HUDEP-2 (cell line): ENCODE measurements around the gene ALK.

Source experiments
- DNase-seq, 76 experiments: peaks; one replicate each; lab custom pipeline; 2025; ENCODE audit not compliant: unreplicated experiment in 76 of 76; lab: John Stamatoyannopoulos, UW

Gene ALK

DNA sequence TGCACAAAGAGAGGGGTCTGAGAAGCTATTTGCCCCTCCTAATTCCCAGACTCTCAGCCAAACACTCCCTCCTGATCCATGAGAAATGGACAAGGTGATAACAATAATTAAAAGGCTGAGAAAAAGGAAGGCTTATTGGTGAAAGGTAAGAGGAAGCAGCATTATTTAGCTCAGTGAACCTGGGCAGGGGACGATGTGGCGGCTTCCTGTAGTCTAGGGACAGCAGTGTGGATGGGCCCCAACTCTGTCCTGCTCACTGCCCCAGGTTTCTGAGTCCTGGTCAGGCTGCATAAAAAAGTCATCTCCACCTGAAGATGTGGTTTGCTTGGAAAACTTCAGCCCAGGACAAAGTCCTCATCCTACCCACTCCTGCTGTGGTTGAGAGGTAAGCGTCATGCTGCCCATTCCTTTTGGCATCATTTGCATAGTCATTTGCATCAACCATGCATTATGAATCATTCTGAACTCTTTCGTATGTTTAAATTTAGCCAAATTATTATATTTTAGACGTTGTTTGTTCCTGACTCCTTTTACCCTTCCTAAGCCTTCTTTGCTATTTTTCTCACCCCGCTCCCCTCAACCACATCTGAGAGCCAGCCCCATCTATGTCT is 679.3 kb downstream of the ALK start:
- no peak for DNase-seq

- DNase-seq, result no peak
Measured at GRCh38 chr2:29241341-29241740, 680.0 kb downstream of the ALK start.

- no peak for DNase-seq
Measured at GRCh38 chr2:29240601-29241000, 680.8 kb downstream of the ALK start.

GRCh38 chr2:29239209-29239960 is 682.0 kb downstream of the ALK start:
- DNase-seq, result no peak

- peak in 11 of 76 experiments; percentile 1 to 17 (median 10) for DNase-seq
Measured at GRCh38 chr2:29238497-29238896, 682.9 kb downstream of the ALK start.

- DNase-seq, result no peak
Measured at GRCh38 chr2:29236074-29236473, 685.3 kb downstream of the ALK start.

- DNase-seq, result no peak
Measured at GRCh38 chr2:29235411-29235810, 686.0 kb downstream of the ALK start.

- DNase-seq, result no peak
Measured at GRCh38 chr2:29233428-29233827, 688.0 kb downstream of the ALK start.

DNA sequence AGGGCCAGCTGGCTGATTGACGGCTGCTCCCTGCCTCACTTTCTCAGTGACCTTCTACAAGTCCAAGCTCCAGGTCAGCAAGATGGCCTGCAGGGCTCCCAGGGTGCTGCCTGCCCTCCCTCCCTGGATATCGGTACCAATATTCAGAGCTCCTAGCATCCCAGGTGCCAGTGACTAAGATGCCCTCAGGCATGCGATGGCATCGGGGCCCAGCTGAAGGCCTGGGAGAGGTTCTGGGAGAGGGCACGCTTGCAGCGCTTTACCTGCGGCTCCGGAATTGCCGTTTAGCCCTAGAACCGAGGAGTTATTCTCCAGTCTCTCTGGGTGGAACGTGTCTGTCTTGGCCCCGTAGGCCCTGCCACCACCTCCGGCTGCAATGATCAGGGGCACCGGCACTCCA is 689.3 kb downstream of the ALK start:
- no peak for DNase-seq

DNA sequence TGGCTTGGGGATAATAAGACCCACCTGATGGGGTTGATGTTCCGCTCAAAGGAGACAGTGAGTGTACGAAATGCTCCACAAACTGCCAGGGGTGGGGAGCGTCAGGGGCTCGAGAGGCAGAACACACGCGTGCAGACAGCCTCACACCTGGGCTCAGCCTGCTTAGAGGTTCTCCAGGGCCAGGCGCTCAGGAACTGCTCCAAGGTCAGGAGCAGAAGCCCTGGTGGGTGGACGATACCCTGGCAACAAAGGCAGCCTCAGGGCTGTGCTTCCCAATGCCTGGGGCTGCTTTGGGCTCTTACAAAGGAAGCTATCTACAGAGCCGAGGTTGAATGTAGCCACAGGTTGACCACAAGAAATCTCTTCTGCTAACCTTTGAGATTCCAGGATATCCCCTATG is 691.7 kb downstream of the ALK start:
- DNase-seq, result no peak

DNA sequence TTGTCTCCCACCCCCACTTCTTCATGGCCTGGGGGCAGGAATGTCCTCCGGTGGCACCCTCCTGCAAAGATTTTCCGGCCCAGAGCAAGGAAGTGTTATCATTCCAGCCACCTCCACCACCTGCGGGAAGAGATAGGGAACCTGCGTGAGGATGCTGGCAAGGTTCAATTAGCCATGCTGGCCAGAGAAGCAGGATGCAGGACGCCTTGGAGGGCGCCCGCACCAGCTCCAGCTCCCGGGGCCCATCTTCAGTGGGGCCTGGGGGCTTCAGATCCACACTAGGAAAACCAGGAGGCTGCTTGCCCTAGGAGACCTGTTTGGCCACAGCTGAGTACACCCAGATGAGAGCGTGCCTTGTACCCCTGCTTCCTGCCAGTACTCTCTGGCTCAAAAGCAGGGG is 692.4 kb downstream of the ALK start:
- no peak for DNase-seq

- DNase-seq, result no peak
Measured at GRCh38 chr2:29227935-29228675, 693.3 kb downstream of the ALK start.

- DNase-seq, result no peak
Measured at GRCh38 chr2:29226808-29227207, 694.6 kb downstream of the ALK start.

- no peak for DNase-seq
Measured at GRCh38 chr2:29226375-29226774, 695.0 kb downstream of the ALK start.

DNA sequence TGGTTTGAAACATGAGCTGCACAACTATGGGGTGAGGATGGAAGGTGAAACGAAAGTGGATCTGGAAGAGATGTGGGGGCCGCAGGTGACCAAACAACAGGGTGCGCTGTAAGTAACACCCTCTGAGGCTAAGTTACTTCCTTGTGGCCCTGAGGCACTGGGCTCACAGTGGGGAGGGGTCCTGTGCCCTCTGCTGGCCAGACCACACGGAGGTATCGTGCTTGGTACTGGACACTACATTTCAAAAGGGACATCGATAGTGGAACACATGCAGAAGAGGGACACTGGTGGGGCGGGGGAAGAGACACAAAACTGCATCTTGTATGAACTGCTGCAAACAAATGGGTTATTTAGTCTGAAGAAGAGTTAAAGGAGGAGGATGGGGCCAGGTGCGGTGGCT is 695.6 kb downstream of the ALK start:
- DNase-seq, result no peak

GRCh38 chr2:29224693-29225551 is 696.5 kb downstream of the ALK start:
- no peak for DNase-seq

DNA sequence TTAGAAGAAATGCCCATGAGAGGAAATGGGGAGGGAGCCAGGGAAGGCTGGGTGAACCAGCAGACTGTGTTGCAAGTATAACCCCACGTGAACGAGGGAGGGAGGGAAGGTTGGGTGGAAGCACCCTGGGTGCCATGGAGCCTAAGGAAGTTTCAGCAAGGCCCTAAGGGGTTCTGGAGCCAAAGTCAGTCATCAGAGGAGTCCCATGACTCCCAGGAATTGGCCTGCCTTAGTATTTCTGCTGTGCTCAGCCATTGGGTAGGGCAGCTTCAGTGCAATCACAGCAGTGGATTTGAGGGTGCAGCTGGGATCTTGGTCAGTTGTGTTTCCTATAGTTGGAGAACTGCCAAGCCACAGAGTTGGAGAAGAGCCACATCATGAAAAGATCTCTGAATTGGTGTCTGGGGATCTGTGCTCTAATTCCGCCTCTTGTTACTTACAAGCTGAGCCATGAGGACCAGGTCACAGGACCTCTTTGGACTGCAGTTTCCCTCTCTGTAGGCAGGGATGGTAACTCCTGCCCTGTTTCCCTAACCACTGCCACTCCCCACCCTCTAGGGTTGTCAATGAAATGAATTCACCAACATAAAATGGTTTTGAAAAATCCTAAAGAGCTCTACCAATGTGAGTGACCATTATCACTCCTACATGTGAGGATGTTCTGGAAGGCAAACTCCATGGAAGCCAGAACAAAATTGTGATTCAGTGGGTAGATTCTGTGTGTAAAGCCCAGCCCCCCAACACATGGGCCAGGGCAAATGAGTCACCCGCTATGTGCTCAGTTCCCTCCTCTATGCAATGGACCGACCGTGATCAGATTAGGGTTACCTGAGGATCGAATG is 697.3 kb downstream of the ALK start:
- no peak for DNase-seq

DNA sequence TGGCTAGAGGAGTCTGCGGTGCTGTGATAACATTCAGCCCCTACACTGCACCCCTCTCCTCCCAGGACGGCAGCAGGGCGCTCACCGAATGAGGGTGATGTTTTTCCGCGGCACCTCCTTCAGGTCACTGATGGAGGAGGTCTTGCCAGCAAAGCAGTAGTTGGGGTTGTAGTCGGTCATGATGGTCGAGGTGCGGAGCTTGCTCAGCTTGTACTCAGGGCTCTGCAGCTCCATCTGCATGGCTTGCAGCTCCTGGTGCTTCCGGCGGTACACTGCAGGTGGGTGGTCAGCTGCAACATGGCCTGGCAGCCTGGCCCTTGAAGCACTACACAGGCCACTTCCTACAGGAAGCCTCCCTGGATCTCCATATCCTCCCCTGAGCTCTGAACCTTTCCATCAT is 698.1 kb downstream of the ALK start:
- no peak for DNase-seq

DNA sequence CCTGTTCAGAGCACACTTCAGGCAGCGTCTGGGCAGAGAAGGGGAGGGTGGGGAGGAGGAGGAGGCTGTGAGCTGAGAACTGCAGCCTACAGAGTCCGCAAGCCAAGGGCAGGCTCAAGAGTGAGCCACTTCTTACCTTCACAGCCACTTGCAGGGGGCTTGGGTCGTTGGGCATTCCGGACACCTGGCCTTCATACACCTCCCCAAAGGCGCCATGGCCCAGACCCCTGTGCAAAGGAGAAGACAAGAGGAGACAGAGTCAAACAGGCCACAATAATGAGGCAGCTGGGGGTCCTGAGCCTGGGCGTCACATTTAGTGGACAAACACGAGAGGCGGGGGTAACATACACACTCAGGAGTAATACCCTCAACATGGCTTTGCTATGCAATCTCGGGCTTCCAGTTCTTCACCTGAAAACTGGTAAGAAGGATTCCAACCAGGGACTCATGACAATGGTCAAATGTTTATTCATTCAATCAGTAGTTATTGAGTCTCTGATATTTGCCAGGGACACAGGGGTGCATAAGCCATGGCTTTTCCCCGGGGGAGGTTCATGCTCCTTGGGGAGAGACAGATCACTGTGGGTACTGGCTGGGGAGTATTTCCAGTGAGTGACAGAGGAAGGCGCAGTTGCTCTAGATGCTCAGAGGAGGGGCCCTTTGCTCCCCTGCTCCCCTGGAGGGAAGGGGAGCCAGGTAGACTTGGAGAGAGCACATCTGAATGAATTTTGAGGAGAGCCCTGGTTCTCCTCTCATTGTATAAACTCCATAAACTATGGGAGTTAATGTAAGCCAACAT is 698.8 kb downstream of the ALK start:
- no peak for DNase-seq
